ENCODE measurements around the gene ATP5F1C. TPM values are rescaled to one million over a fixed set of nuclear protein-coding genes. Genes with fewer than 3 reads are reported as not detected.
A peak's percentile ranks its signal among the peaks of the same experiment; 100 is the strongest.
"Not testable (repeated sequence)": the region's sequence is repeated elsewhere in the genome, so short reads cannot be mapped to it uniquely, and the experiment has no call there.

ATP5F1C gene
- total RNA-seq: 100 to 1,000 TPM; 113 to 290 (median 122) TPM
- 100 to 1,000 TPM; 369 to 400 TPM for polyA plus RNA-seq
- 67.0 reads per million, percentile 77 among the genes with 10 or more reads in this experiment for total RNA-seq

DNA sequence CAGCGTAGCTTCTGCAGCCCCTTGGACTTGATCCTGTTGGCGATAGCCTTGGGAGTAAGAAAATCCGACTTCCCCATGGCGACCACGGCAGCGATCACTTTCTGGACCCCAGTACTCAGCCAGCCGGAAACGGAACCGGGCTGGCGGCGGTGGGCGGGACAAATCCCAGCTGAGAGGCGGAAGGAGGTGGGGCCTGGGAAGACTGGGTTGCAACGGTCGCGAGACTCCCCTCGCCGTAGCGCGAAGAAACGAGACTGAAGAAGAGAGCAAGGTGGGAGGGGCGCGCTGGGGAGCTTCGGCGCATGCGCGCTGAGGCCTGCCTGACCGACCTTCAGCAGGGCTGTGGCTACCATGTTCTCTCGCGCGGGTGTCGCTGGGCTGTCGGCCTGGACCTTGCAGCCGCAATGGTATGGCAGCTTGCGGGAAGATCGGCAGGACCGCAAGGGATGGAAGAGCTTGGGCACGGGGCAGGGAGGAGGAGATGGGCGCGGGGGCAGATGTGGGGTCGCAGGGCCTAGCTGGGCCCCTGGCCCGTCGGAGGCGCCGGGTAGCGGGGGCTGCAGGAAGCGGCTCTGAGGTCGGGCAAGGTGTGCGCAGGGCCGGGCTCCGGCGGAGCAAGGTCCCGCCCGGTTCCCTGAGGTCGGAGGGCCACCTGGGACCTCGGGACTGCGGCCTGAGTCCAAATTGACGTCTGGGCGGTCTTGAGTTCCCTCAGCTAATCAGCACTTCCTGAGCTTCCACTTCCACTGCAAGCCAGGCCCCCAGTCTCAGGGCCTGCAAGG, at the start of gene ATP5F1C, which contains the start of gene KIN:
TSS of gene ATP5F1C (plus strand) at position 321 of the 782 bp plus-strand sequence. CDS start at position 352, 31 bp downstream.
TSS of gene KIN (minus strand) at position 137 of the 782 bp plus-strand sequence. CDS start at position 77, 60 bp downstream.
- Histone ChIP-seq H3K4me3 (ENCODE audit: low read length) (peak within 1 kb of the TSS; percentile 79), H3K9me3 (ENCODE audit: control insufficient read depth in 2 of 3, low read length in 3 of 3) (no peaks in the 10 kb centered on the region), H3K4me1 (ENCODE audit: control insufficient read depth in 2 of 2, insufficient read depth in 2 of 2, low read length in 2 of 2) (peaks cover 21 to 28% of the 10 kb centered on the region in 2 donors), H3K36me3 (ENCODE audit: control insufficient read depth in 2 of 3, insufficient read depth in 3 of 3, low read length in 3 of 3) (peaks cover 0 to 7% (median 0%) of the 10 kb centered on the region in 3 experiments), H3K27me3 (ENCODE audit: control insufficient read depth in 2 of 2, insufficient read depth in 2 of 2, low read length in 2 of 2) (no peaks in the 10 kb centered on the region), H3K27ac (ENCODE audit: low read depth, low read length) (peak within 1 kb of the TSS; percentile 84)
- H3K4me3 Mint-ChIP-seq: no peak within 1 kb of the TSS
- DNase-seq (peak; percentile 93 to 98 (median 96)), ATAC-seq (peak; percentile 98)
- peaks cover 6 to 29% (median 19%) of the 10 kb centered on the region in 5 donors for H3K36me3 Mint-ChIP-seq
- no peaks in the 10 kb centered on the region for H3K27me3 Mint-ChIP-seq
- peaks cover 47 to 77% (median 57%) of the 10 kb centered on the region in 7 donors for H3K4me1 Mint-ChIP-seq
- peak within 1 kb of the TSS in 1 of 9 donors; percentile 90 for H3K27ac Mint-ChIP-seq
- ChIA-PET POLR2A (interaction anchor here (0.7 to 3.8 kb wide), 16 partner anchors 9 to 1308 kb away, joined by 3 to 70 read pairs (median 3); partner anchors contain the start of genes SFMBT2 and TAF3), CTCF (interaction anchor here (0.6 to 1.0 kb wide), 3 partner anchors 10 to 29 kb away, joined by 4 to 6 read pairs (median 4); no protein-coding TSS in a partner anchor)
- intact Hi-C loops (cut with micrococcal nuclease): loop anchor here (1.0 to 10.0 kb wide), 9 partner anchors 30 to 1973 kb away; partner anchors contain the start of genes TAF3 (in 2 of the 2), GATA3 (in 1 of the 2), GDI2 (in 1 of the 2) and SFMBT2 (in 1 of the 2)
- H3K9me3 Mint-ChIP-seq: no peaks in the 10 kb centered on the region

- ATAC-seq: no peak
- Mint-ChIP-seq H3K27me3 (peaks cover 0 to under 1% (median 0%) of the 10 kb centered on the region in 5 donors), H3K4me1 (no peaks in the 10 kb centered on the region), H3K27ac (no peak overlapping the region), H3K36me3 (peaks cover 0 to 6% (median under 1%) of the 10 kb centered on the region in 5 donors), H3K9me3 (no peaks in the 10 kb centered on the region), H3K4me3 (no peak overlapping the region)
- Histone ChIP-seq H3K4me3 (ENCODE audit: low read length) (no peak overlapping the region), H3K27ac (ENCODE audit: low read depth, low read length) (no peak overlapping the region), H3K4me1 (ENCODE audit: control insufficient read depth in 2 of 2, insufficient read depth in 2 of 2, low read length in 2 of 2) (no peaks in the 10 kb centered on the region), H3K9me3 (ENCODE audit: control insufficient read depth in 2 of 3, low read length in 3 of 3) (no peaks in the 10 kb centered on the region), H3K27me3 (ENCODE audit: control insufficient read depth in 2 of 2, insufficient read depth in 2 of 2, low read length in 2 of 2) (no peaks in the 10 kb centered on the region), H3K36me3 (ENCODE audit: control insufficient read depth in 2 of 3, insufficient read depth in 3 of 3, low read length in 3 of 3) (no peaks in the 10 kb centered on the region)
- ChIA-PET CTCF (no interaction called here), POLR2A (no interaction called here)
- DNase-seq: no peak
- intact Hi-C loops (cut with micrococcal nuclease): no loop called here
These were observed 49.2 kb upstream of the ATP5F1C start for GRCh38 chr10:7738536-7739407.

- ChIA-PET POLR2A (no interaction called here), CTCF (no interaction called here)
- Histone ChIP-seq H3K4me1 (ENCODE audit: control insufficient read depth in 2 of 2, insufficient read depth in 2 of 2, low read length in 2 of 2) (no peaks in the 10 kb centered on the region), H3K27me3 (ENCODE audit: control insufficient read depth in 2 of 2, insufficient read depth in 2 of 2, low read length in 2 of 2) (no peaks in the 10 kb centered on the region), H3K4me3 (ENCODE audit: low read length) (no peak overlapping the region), H3K9me3 (ENCODE audit: control insufficient read depth in 2 of 3, low read length in 3 of 3) (no peaks in the 10 kb centered on the region), H3K36me3 (ENCODE audit: control insufficient read depth in 2 of 3, insufficient read depth in 3 of 3, low read length in 3 of 3) (no peaks in the 10 kb centered on the region), H3K27ac (ENCODE audit: low read depth, low read length) (no peak overlapping the region)
- intact Hi-C loops (cut with micrococcal nuclease): no loop called here
- no peaks in the 10 kb centered on the region for H3K27me3 Mint-ChIP-seq
- no peak overlapping the region for H3K27ac Mint-ChIP-seq
- no peak for ATAC-seq
- no peak for DNase-seq
- H3K9me3 Mint-ChIP-seq: no peaks in the 10 kb centered on the region
- H3K4me3 Mint-ChIP-seq: no peak overlapping the region
- H3K36me3 Mint-ChIP-seq: peaks cover 0 to 19% (median 0%) of the 10 kb centered on the region in 5 donors
- H3K4me1 Mint-ChIP-seq: no peaks in the 10 kb centered on the region
These were observed 43.7 kb upstream of the ATP5F1C start for GRCh38 chr10:7744307-7744706.

DNA sequence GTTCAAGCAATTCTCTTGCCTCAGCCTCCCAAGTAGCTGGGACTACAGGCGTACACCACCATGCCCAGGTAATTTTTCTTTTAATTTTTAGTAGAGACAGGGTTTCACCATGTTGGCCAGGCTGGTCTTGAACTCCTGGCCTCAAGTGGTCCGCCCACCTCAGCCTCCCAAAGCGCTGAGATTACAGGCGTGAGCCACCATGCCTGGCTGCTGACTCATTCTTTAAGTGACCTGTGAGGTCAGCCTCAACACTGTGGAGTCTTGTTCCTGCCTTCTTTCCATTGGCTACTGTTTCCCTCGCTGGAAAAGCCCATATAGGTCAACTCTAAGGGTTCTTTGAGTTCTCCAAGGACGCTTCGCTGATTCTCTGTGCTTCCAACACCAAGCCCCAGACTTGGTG, 39.3 kb upstream of the ATP5F1C start:
- ATAC-seq; DNase-seq; CTCF ChIA-PET; H3K27me3 ChIP-seq (ENCODE audit: control insufficient read depth in 2 of 2, insufficient read depth in 2 of 2, low read length in 2 of 2); H3K27ac ChIP-seq (ENCODE audit: low read depth, low read length); H3K27me3 Mint-ChIP-seq; H3K9me3 Mint-ChIP-seq; intact Hi-C loops (cut with micrococcal nuclease); H3K9me3 ChIP-seq (ENCODE audit: control insufficient read depth in 2 of 3, low read length in 3 of 3); H3K4me1 ChIP-seq (ENCODE audit: control insufficient read depth in 2 of 2, insufficient read depth in 2 of 2, low read length in 2 of 2); H3K4me3 ChIP-seq (ENCODE audit: low read length); H3K4me3 Mint-ChIP-seq; H3K4me1 Mint-ChIP-seq: not testable (repeated sequence)
- peak overlapping the region in 1 of 9 donors; percentile 4 for H3K27ac Mint-ChIP-seq
- peaks cover 0 to 19% (median 6%) of the 10 kb centered on the region in 3 experiments for H3K36me3 ChIP-seq (ENCODE audit: control insufficient read depth in 2 of 3, insufficient read depth in 3 of 3, low read length in 3 of 3)
- peaks cover 0 to 42% (median 11%) of the 10 kb centered on the region in 5 donors for H3K36me3 Mint-ChIP-seq
- POLR2A ChIA-PET: interaction anchor here (1.1 kb wide), 1 partner anchor 8 kb away, joined by 3 read pairs; no protein-coding TSS in a partner anchor

- H3K36me3 ChIP-seq (ENCODE audit: control insufficient read depth in 2 of 3, insufficient read depth in 3 of 3, low read length in 3 of 3): peaks cover 0 to 35% (median 6%) of the 10 kb centered on the region in 3 experiments
- H3K36me3 Mint-ChIP-seq: peaks cover 0 to 39% (median 18%) of the 10 kb centered on the region in 5 donors
- intact Hi-C loops (cut with micrococcal nuclease): no loop called here
These were observed 37.8 kb upstream of the ATP5F1C start for GRCh38 chr10:7750222-7750621.

GRCh38 chr10:7752251-7752650, 35.7 kb upstream of the ATP5F1C start:
- intact Hi-C loops (cut with micrococcal nuclease): no loop called here
- no peak overlapping the region for H3K27ac Mint-ChIP-seq
- ChIA-PET CTCF (no interaction called here), POLR2A (no interaction called here)
- DNase-seq: no peak
- no peak for ATAC-seq
- Histone ChIP-seq H3K36me3 (ENCODE audit: control insufficient read depth in 2 of 3, insufficient read depth in 3 of 3, low read length in 3 of 3) (peaks cover 0 to 47% (median 6%) of the 10 kb centered on the region in 3 experiments), H3K4me1 (ENCODE audit: control insufficient read depth in 2 of 2, insufficient read depth in 2 of 2, low read length in 2 of 2) (no peaks in the 10 kb centered on the region), H3K4me3 (ENCODE audit: low read length) (no peak overlapping the region), H3K27ac (ENCODE audit: low read depth, low read length) (no peak overlapping the region), H3K27me3 (ENCODE audit: control insufficient read depth in 2 of 2, insufficient read depth in 2 of 2, low read length in 2 of 2) (no peaks in the 10 kb centered on the region), H3K9me3 (ENCODE audit: control insufficient read depth in 2 of 3, low read length in 3 of 3) (no peaks in the 10 kb centered on the region)
- peaks cover 0 to 45% (median 21%) of the 10 kb centered on the region in 5 donors for H3K36me3 Mint-ChIP-seq
- H3K27me3 Mint-ChIP-seq: no peaks in the 10 kb centered on the region
- H3K9me3 Mint-ChIP-seq: no peaks in the 10 kb centered on the region
- H3K4me3 Mint-ChIP-seq: no peak overlapping the region
- H3K4me1 Mint-ChIP-seq: no peaks in the 10 kb centered on the region

More at GRCh38 chr10:7750222-7750621, 37.8 kb upstream of the ATP5F1C start:
- DNase-seq (no peak), ATAC-seq (no peak)
- H3K4me3 ChIP-seq (ENCODE audit: low read length): no peak overlapping the region
- ChIA-PET CTCF (interaction anchor here (0.6 kb wide), 1 partner anchor 21 kb away, joined by 3 read pairs; no protein-coding TSS in a partner anchor), POLR2A (no interaction called here)
- H3K27ac Mint-ChIP-seq: no peak overlapping the region
- H3K4me1 Mint-ChIP-seq: no peaks in the 10 kb centered on the region
- no peak overlapping the region for H3K27ac ChIP-seq (ENCODE audit: low read depth, low read length)
- no peaks in the 10 kb centered on the region for H3K4me1 ChIP-seq (ENCODE audit: control insufficient read depth in 2 of 2, insufficient read depth in 2 of 2, low read length in 2 of 2)
- no peak overlapping the region for H3K4me3 Mint-ChIP-seq
- H3K9me3 Mint-ChIP-seq: no peaks in the 10 kb centered on the region
- no peaks in the 10 kb centered on the region for H3K9me3 ChIP-seq (ENCODE audit: control insufficient read depth in 2 of 3, low read length in 3 of 3)
- no peaks in the 10 kb centered on the region for H3K27me3 ChIP-seq (ENCODE audit: control insufficient read depth in 2 of 2, insufficient read depth in 2 of 2, low read length in 2 of 2)
- no peaks in the 10 kb centered on the region for H3K27me3 Mint-ChIP-seq
